Ectodermal cell (in vitro differentiated cells): ENCODE results near the gene GOLGA8S. TPM values are rescaled to one million over a fixed set of nuclear protein-coding genes. Genes with fewer than 3 reads are reported as not detected.
"Not testable (repeated sequence)": the region's sequence is repeated elsewhere in the genome, so short reads cannot be mapped to it uniquely, and the experiment has no call there.

Source experiments
- H3K27ac ChIP-seq: 2 replicates; pipeline ENCODE4 v1.7.0; 2013; ENCODE audit warnings: mild to moderate bottlenecking, low read depth, low read length; ENCODE audit not compliant: insufficient read depth, poor library complexity, severe bottlenecking
- H3K27me3 ChIP-seq: 2 replicates; pipeline ENCODE4 v1.7.0; 2013; ENCODE audit warnings: mild to moderate bottlenecking, low read length; ENCODE audit not compliant: insufficient read depth, control insufficient read depth, poor library complexity, severe bottlenecking
- H3K36me3 ChIP-seq: one replicate; pipeline ENCODE4 v1.7.0; 2013; ENCODE audit warnings: low read length; ENCODE audit not compliant: control insufficient read depth, insufficient read depth
- H3K4me1 ChIP-seq: one replicate; pipeline ENCODE4 v1.7.0; 2013; ENCODE audit warnings: low read length; ENCODE audit not compliant: control insufficient read depth, insufficient read depth
- H3K4me3 ChIP-seq: 2 replicates; pipeline ENCODE4 v1.7.0; 2013; ENCODE audit warnings: low read depth, low read length, control low read depth; ENCODE audit not compliant: insufficient read depth
- H3K9me3 ChIP-seq: 2 replicates; pipeline ENCODE4 v1.7.0; 2013; ENCODE audit warnings: mild to moderate bottlenecking, low read length, moderate library complexity; ENCODE audit not compliant: control insufficient read depth
- WGBS, 2 experiments: methylation state at CpG; one replicate each; pipeline ENCODE4 v1.1.7; 2013; ENCODE audit warnings: missing lambda C conversion rate in 2 of 2; 5-methylcytosine and 5-hydroxymethylcytosine counted together
- polyA plus RNA-seq, 4 experiments: library from polyadenylated mRNA; stranded (reverse); fragments of 50-300 nt; gene quantifications; one replicate each; pipeline ENCODE4 v1.2.3, GENCODE V29; 2013

The GOLGA8S gene, protein sequence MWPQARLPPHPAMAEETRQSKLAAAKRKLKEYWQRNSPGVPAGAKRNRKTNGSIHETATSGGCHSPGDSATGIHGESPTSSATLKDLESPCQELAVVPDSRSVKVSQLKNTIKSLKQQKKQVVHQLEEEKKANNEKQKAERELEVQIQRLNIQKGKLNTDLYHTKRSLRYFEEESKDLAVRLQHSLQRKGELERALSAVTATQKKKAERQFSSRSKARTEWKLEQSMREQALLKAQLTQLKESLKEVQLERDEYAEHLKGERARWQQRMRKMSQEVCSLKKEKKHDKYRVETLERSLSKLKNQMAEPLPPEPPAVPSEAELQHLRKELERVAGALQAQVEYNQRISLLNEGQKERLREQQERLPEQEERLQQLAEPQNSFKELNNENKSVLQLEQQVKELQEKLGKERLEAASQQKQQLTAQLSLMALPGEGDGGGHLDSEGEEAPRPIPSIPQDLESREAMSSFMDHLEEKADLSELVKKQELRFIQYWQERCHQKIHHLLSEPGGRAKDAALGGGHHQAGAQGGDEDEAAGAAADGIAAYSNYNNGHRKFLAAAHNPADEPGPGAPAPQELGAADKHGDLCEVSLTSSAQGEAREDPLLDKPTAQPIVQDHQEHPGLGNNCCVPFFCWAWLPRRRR
- polyA plus RNA-seq (2013, experiment 1 of 4): not detected
- polyA plus RNA-seq (2013, experiment 2 of 4): 0.04 TPM
- polyA plus RNA-seq (2013, experiment 3 of 4): not detected
- polyA plus RNA-seq (2013, experiment 4 of 4): not detected

DNA sequence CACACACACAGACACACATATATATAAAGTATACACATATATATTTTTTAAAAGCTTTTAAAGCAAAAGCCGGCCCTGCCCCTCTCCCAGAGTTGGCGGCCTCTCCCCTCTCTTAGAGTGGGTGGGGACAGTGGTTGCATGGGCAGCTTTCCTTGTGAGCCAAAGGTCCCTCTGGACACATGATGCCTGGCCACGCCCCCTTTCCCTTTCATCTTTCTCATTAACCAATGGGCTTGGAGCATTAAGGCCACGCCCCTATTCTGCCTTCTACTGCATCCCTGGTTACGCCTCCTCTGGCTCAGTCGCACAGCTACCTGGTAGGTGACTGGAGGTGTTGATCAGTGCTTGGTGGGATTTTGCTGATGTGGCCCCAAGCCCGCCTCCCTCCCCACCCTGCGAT is at the start of gene GOLGA8S:
Gene GOLGA8S, plus strand, starts transcription at position 301 of the 400 bp plus-strand sequence. Its CDS starts 62 bp downstream, at position 363.
- not testable (repeated sequence) for H3K36me3 ChIP-seq, H3K27me3 ChIP-seq, H3K4me1 ChIP-seq, H3K4me3 ChIP-seq, H3K9me3 ChIP-seq, H3K27ac ChIP-seq
- WGBS, 2 experiments: no CpG with 5 or more reads among the region's 8 CpGs

DNA sequence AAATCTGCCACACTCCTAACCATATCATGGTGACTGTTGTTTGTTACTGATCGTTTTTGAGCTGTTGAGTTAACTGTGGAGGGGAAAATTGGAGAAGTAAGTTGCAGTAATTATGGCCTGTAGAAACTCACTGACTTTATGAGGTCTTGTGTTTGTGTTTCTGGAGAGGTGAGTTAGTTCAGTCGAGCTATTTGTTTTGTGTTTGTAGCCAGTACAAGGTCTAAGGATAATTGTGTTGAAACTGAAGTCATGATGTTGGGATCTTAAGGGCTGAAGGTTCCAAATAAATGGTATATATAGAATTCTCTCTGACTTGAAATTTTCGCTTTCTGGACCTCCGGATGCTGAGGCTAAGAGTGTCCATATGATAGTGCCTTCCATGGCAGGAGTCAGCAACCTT is 49.7 kb upstream of the GOLGA8S start:
- H3K27me3 ChIP-seq, H3K27ac ChIP-seq, H3K4me1 ChIP-seq, H3K9me3 ChIP-seq, H3K36me3 ChIP-seq: not testable (repeated sequence)
- WGBS, 2 experiments: 72 to 79% methylated on average over 4 of the region's 4 CpGs
- peak overlapping the region; percentile 21 for H3K4me3 ChIP-seq

DNA sequence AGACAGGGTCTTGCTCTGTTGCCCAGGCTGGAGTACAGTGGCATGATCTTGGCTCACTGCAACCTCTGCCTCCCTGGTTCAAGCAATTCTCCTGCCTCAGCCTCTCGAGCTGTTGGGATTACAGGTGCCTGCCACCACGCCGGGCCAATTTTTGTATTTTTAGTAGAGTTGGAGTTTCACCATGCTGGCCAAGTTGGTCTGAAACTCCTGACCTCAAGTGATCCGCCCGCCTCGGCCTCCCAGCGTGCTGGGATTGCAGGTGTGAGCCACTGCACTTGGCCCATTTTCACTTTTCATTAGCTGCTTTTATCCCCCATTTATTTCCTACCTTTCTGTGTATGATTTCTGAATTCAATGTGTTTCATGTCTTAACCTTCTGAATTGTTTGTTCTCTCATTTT is 48.6 kb upstream of the GOLGA8S start:
- not testable (repeated sequence) for H3K4me3 ChIP-seq, H3K4me1 ChIP-seq, H3K27me3 ChIP-seq, H3K9me3 ChIP-seq, H3K27ac ChIP-seq, H3K36me3 ChIP-seq
- 89 to 90% methylated on average over 7 of the region's 7 CpGs for WGBS, 2 experiments

DNA sequence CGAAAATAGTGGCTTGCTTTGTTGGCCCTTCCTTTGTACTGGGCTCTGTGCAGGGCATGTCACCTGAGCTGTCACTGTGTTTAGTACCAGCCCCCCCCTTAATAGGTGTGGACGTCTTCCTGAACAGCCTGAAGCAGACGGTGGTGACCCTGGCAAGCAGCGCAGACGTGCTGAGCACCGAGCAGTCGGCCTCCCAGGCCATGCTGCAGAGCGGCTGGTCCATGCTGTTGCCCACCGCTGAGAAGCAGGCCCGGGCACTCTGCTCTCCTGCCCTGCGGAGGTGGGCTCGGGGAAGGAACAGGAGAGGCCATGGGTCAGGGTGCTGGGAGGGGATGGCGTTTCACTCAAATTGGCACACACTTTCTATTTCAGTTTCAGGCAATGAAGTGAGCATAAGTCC is 43.3 kb upstream of the GOLGA8S start:
- H3K4me3 ChIP-seq, H3K9me3 ChIP-seq, H3K27me3 ChIP-seq, H3K4me1 ChIP-seq, H3K36me3 ChIP-seq, H3K27ac ChIP-seq: not testable (repeated sequence)
- 93% methylated on average over 13 of the region's 13 CpGs for WGBS, 2 experiments

DNA sequence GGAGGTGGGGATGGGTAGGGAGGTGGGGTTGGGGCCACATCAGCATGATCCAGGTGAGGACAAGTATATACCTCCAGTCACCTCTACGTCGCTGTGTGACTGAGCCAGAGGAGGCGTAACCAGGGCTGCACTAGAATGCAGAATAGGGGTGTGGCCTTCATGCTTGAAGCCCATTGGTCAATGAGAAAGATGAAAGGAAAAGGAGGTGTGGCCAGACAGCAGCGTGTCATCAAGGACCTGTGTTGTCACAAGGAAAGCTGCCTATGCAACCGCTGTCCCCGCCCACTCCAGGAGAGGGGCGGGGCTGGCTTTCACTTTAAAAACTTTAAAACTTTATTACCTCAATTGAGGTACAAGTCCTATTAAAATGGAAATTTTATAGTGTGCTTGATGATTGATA is 20.5 kb upstream of the GOLGA8S start, which contains the start of gene GOLGA6L26:
Gene GOLGA6L26, minus strand, starts transcription at position 101 of the 400 bp plus-strand sequence. Its CDS starts 61 bp downstream, at position 40.
- H3K27me3 ChIP-seq, H3K27ac ChIP-seq, H3K9me3 ChIP-seq, H3K36me3 ChIP-seq, H3K4me3 ChIP-seq, H3K4me1 ChIP-seq: not testable (repeated sequence)
- no CpG with 5 or more reads among the region's 7 CpGs for WGBS, 2 experiments

DNA sequence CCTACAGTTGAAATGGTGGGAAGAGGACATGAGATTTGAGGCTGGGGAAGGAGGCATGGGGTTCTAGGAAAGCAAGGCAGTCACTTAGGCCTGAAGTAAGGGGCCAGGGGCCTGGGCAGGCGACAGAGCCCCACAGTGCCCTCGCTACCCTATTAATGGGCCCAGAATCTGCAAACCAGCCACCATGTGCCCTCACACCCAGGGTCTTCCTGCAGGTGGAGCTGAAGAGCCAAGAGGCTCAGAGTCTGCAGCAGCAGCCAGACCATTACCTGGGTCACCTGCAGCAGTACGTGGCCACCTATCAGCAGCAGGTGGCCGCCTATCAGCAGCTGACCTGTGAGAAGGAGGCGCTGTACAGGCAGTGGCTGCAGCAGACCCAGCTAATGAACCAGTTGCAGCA is 8.1 kb downstream of the GOLGA8S start:
- WGBS, 2 experiments: 83% methylated on average over 1 of the region's 5 CpGs; no CpG with 5 or more reads in 1 of the 2 experiments
- not testable (repeated sequence) for H3K9me3 ChIP-seq, H3K27ac ChIP-seq

DNA sequence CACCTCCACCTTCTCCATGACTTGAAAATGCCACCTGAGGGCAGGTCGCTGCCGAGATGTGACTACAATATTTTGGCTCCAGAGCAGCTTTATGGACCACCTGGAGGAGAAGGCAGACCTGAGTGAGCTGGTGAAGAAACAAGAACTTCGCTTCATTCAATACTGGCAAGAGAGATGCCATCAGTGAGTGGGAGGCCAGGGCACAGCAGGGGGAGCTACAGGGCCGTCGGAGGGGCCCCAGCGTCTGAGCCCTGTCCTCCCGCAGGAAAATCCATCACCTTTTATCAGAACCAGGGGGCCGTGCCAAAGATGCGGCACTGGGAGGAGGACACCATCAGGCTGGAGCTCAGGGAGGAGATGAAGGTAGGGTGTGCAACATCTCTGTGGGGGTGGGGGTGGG is 9.7 kb downstream of the GOLGA8S start:
- H3K4me3 ChIP-seq, H3K4me1 ChIP-seq, H3K36me3 ChIP-seq, H3K27me3 ChIP-seq, H3K27ac ChIP-seq, H3K9me3 ChIP-seq: not testable (repeated sequence)
- 90 to 94% methylated on average over 3 of the region's 9 CpGs for WGBS, 2 experiments

More for the DNA sequence above, 8.1 kb downstream of the GOLGA8S start:
- H3K36me3 ChIP-seq, H3K4me3 ChIP-seq, H3K4me1 ChIP-seq, H3K27me3 ChIP-seq: not testable (repeated sequence)

DNA sequence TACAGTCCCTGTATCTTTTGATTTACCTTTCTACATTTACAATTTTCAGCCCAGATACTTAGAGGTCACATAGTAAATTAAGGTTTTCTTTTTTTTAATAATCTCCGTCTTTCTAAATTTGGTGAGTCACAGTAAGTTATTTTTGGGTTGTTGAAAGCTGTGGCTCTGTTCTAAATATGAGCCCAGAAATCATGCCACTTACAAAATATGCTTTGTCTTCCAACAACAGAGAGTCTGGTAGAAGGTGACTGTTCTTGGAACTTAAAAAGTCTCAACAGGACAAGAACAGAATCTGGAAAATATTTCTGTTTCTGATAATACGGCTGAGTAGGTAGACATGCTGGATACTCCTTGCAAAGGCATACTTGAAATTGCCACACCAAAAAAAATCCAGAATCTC is 16.0 kb downstream of the GOLGA8S start:
- Histone ChIP-seq H3K4me3 (no peak overlapping the region), H3K27ac (no peak overlapping the region), H3K4me1 (no peaks in the 10 kb centered on the region), H3K27me3 (no peaks in the 10 kb centered on the region), H3K36me3 (no peaks in the 10 kb centered on the region), H3K9me3 (no peaks in the 10 kb centered on the region)
- 73 to 98% methylated on average over 1 to 2 of the region's 2 CpGs for WGBS, 2 experiments

DNA sequence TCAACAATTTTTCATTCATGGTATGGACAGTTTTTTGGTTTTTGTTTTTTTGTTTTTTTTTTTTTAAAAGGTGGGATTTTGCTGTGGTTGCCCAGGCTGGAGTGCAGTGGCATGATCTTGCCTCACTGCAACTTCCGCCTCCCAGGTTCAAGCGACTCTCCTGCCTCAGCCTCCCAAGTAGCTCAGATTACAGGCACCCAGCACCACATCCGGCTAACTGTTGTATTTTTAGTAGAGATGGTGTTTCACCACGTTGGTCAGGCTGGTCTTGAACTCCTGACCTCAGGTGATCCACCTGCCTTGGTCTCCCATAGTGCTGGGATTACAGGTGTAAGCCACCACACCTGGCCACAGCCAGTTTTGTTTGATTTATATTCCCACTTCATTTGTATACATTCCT is 16.6 kb downstream of the GOLGA8S start:
- 57 to 70% methylated on average over 4 of the region's 4 CpGs for WGBS, 2 experiments
- not testable (repeated sequence) for H3K36me3 ChIP-seq, H3K27me3 ChIP-seq, H3K9me3 ChIP-seq, H3K4me3 ChIP-seq, H3K27ac ChIP-seq, H3K4me1 ChIP-seq

DNA sequence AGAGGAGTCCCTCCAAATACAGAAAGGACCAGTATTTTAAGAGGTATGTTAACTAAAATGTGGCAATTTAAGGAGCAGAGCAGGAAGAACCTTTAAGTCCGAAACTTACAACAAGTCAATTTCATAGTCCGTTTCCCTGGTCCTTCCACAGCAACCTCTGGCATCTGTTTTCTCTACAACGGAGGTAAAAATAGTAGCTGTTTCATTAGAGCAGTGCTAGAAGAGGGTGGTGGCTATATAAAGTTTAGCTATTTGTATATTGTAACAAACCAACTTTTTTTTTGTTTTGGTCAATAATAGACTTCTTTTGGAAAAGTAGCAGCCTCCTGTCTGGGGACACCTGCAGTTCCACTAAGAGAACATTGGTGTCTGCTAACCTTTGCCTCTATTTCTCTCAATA is 17.3 kb downstream of the GOLGA8S start:
- 77 to 94% methylated on average over 2 to 3 of the region's 3 CpGs for WGBS, 2 experiments
- not testable (repeated sequence) for H3K27ac ChIP-seq, H3K9me3 ChIP-seq, H3K36me3 ChIP-seq, H3K27me3 ChIP-seq, H3K4me1 ChIP-seq, H3K4me3 ChIP-seq
